CD14-positive monocyte (primary cell): ENCODE measurements around the gene ABCC4. TPM values are rescaled to one million over a fixed set of nuclear protein-coding genes. Genes with fewer than 3 reads are reported as not detected.

Experiments
- DNase-seq, 3 donors: peaks; one replicate each; pipeline ENCODE4 v3.0.0-alpha.2; 2011 to 2022
- H2AFZ ChIP-seq: 2 replicates; pipeline ENCODE4 v1.6.0; 2012; ENCODE audit warnings: mild to moderate bottlenecking, low read depth, low read length, inconsistent platforms; ENCODE audit not compliant: insufficient read depth, poor library complexity, severe bottlenecking
- H3K27ac ChIP-seq, 2 donors: 1 replicate in 1 of 2; 2 replicates in 1 of 2; pipeline ENCODE4 v1.5.1; 2012 to 2013; ENCODE audit warnings: low read length in 2 of 2, control low read depth in 1 of 2, inconsistent platforms in 1 of 2, low read depth in 1 of 2, mild to moderate bottlenecking in 1 of 2
- H3K27me3 ChIP-seq, 2 donors: one replicate each; pipeline versions ENCODE4 v1.6.0 to v1.6.1; 2011 to 2013; ENCODE audit warnings: low read length in 2 of 2; ENCODE audit not compliant: control insufficient read depth in 2 of 2, insufficient read depth in 2 of 2
- H3K36me3 ChIP-seq, 2 donors: replicated peaks in 1 of 2; 1 replicate in 1 of 2; 2 replicates in 1 of 2; pipeline versions ENCODE4 v1.5.1 to v1.6.1; 2012 to 2013; ENCODE audit warnings: low read length in 2 of 2, control low read depth in 1 of 2, inconsistent platforms in 1 of 2, mild to moderate bottlenecking in 1 of 2; ENCODE audit not compliant: insufficient read depth in 2 of 2, control insufficient read depth in 1 of 2
- H3K4me1 ChIP-seq, 2 donors: 1 replicate in 1 of 2; 2 replicates in 1 of 2; pipeline versions ENCODE4 v1.5.1 to v1.6.1; 2012 to 2013; ENCODE audit warnings: low read length in 2 of 2, control low read depth in 1 of 2, inconsistent platforms in 1 of 2, mild to moderate bottlenecking in 1 of 2, moderate library complexity in 1 of 2; ENCODE audit not compliant: insufficient read depth in 2 of 2, control insufficient read depth in 1 of 2
- H3K4me2 ChIP-seq: replicated peaks from 2 replicates; pipeline ENCODE3; 2012; ENCODE audit warnings: low read length, moderate library complexity, mild to moderate bottlenecking; ENCODE audit not compliant: poor library complexity, severe bottlenecking; ENCODE audit errors: extremely low read depth
- H3K4me3 ChIP-seq, 3 experiments: fragments of 200-600 bp in 1 of 3; sonication (generic) in 1 of 3; replicated peaks in 1 of 3; 1 replicate in 2 of 3; 2 replicates in 1 of 3; pipeline ENCODE4 v1.5.1; 2011 to 2013; ENCODE audit warnings: low read length in 3 of 3, mild to moderate bottlenecking in 3 of 3, control low read depth in 2 of 3, low read depth in 2 of 3, inconsistent platforms in 1 of 3, moderate library complexity in 1 of 3
- H3K79me2 ChIP-seq: 2 replicates; pipeline ENCODE4 v1.6.0; 2012; ENCODE audit warnings: mild to moderate bottlenecking, control low read depth, inconsistent platforms, low read length, moderate library complexity; ENCODE audit not compliant: insufficient read depth
- H3K9ac ChIP-seq: 2 replicates; pipeline ENCODE4 v1.6.0; 2017; ENCODE audit warnings: low read length, mild to moderate bottlenecking; ENCODE audit not compliant: insufficient read depth, poor library complexity, severe bottlenecking
- H3K9me3 ChIP-seq, 2 donors: replicated peaks in 1 of 2; 1 replicate in 1 of 2; 2 replicates in 1 of 2; pipeline versions ENCODE4 v1.5.1 to v1.6.1; 2012 to 2013; ENCODE audit warnings: low read length in 2 of 2, control low read depth in 1 of 2; ENCODE audit not compliant: control insufficient read depth in 1 of 2, insufficient read depth in 1 of 2
- H4K20me1 ChIP-seq: 2 replicates; pipeline ENCODE4 v1.6.0; 2012; ENCODE audit warnings: mild to moderate bottlenecking, low read length, control low read depth, moderate library complexity; ENCODE audit not compliant: insufficient read depth
- H3K27ac Mint-ChIP-seq, 7 donors: one replicate each; pipeline ENCODE4 v1.8.0; 2020; ENCODE audit warnings: mild to moderate bottlenecking in 7 of 7, mixed read lengths in 7 of 7, moderate library complexity in 6 of 7, inconsistent platforms in 2 of 7
- H3K27me3 Mint-ChIP-seq, 3 donors: one replicate each; pipeline ENCODE4 v1.8.0; 2021 to 2022; ENCODE audit warnings: low read depth in 3 of 3, mild to moderate bottlenecking in 3 of 3, mixed read lengths in 3 of 3, moderate library complexity in 3 of 3, inconsistent platforms in 1 of 3
- H3K36me3 Mint-ChIP-seq, 2 donors: one replicate each; pipeline ENCODE4 v1.8.0; 2020; ENCODE audit warnings: mixed read lengths in 2 of 2, inconsistent platforms in 1 of 2, mild to moderate bottlenecking in 1 of 2
- H3K4me1 Mint-ChIP-seq: one replicate; pipeline ENCODE4 v1.8.0; 2020; ENCODE audit warnings: mild to moderate bottlenecking, mixed read lengths
- H3K4me3 Mint-ChIP-seq, 2 donors: one replicate each; pipeline ENCODE4 v1.8.0; 2020; ENCODE audit warnings: mild to moderate bottlenecking in 2 of 2, mixed read lengths in 2 of 2, moderate library complexity in 1 of 2
- H3K9me3 Mint-ChIP-seq, 7 donors: one replicate each; pipeline ENCODE4 v1.8.0; 2020 to 2022; ENCODE audit warnings: mixed read lengths in 7 of 7, mild to moderate bottlenecking in 6 of 7, moderate library complexity in 6 of 7, inconsistent platforms in 2 of 7
- WGBS: methylation state at CpG from one replicate; pipeline ENCODE4 v1.1.5; 2013; ENCODE audit warnings: missing lambda C conversion rate; ENCODE audit not compliant: insufficient coverage; 5-methylcytosine and 5-hydroxymethylcytosine counted together
- intact Hi-C, 2 donors: fragments of 100-400 bp; cut with micrococcal nuclease; formaldehyde crosslinking; loops; one replicate each; pipeline versions ENCODE4 v1.15.0 to v1.15.1; 2023
- polyA plus RNA-seq, 3 donors: library from polyadenylated mRNA; depleted of rRNA in 1 of 3; unstranded in 2 of 3; stranded (reverse) in 1 of 3; fragments of 300-500 nt in 2 of 3; fragments of >200 nt in 1 of 3; fragmentation: Illumina TruSeq in 2 of 3; gene quantifications; 1 replicate in 2 of 3; 2 replicates in 1 of 3; pipeline ENCODE4 v1.2.3, GENCODE V29; 2012 to 2021
- TF ChIP-seq, protein P1 (sequence below): fragments of 200-600 bp; IDR thresholded peaks from one replicate; pipeline ENCODE4 v1.8.0; 2022; ENCODE audit warnings: antibody characterized with exemption, mild to moderate bottlenecking

ABCC4 gene
- polyA plus RNA-seq, 3 donors: 0.96 to 2.5 (median 1.7) TPM

DNA sequence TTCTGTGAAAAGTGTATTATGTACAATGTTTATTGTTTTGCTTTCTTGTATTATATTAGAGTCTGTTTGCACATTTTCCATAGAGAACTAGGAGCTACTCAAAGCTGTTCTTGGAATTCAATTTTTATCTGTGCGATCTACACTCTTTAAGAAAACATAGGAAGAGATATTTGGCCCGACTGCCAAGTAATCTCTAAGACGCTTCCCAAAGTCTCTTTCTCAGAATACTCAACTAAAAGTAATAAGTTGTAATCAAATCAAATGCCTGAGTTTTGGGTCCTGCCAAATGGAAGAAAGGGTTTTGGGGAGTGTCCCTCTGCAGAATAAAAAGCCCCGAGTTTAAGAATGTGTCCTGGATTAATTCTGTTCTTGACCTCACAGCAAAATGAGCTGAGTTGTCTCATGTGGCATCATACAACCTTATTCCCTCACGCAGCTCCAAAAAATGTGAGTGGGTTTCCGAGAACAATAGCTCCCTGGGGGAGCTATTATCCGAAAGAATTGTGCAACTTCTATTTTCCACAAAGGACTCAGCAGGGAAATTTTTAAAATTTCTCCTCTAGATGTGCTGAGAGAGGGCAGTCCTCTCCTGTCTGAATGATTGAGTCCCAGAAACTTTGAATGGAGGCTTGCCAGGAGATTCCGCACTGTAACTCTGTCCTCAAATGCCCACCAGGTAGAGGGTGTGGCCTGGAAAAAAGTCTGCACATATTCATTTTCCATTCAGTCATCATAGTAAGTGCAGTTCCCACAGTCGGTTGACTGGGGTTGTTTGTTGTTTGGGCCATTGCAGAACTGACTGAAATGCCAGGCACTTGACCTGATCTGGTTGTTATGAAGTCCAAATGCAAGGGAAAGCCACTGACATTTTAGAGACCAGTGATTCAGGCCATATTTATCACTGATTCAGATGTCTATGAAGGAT, 309.0 kb downstream of the ABCC4 start:
- intact Hi-C loops: no loop called here
- H3K4me3 ChIP-seq: no peak overlapping the region

DNA sequence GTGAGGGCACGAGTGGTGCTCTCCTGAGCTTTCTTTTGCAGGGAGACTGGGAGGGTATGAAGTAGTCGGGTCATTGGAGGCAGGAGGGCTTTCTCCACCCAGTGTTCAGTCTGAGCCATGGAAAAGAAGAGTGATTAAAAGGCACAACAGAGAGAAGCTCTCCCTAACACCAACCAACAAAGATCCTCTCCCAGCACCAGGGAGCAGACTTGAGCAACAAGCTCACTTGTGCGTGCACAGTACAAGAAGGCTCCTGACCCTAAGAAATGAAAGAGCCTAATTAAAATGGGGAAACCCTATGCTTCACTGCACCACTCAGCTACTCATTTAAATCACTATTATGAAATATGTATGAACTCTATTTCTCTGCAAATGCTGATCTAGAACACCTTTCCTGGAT, 312.6 kb downstream of the ABCC4 start:
- no peaks in the 10 kb centered on the region for H3K9me3 ChIP-seq
- TF ChIP-seq, protein P1, sequence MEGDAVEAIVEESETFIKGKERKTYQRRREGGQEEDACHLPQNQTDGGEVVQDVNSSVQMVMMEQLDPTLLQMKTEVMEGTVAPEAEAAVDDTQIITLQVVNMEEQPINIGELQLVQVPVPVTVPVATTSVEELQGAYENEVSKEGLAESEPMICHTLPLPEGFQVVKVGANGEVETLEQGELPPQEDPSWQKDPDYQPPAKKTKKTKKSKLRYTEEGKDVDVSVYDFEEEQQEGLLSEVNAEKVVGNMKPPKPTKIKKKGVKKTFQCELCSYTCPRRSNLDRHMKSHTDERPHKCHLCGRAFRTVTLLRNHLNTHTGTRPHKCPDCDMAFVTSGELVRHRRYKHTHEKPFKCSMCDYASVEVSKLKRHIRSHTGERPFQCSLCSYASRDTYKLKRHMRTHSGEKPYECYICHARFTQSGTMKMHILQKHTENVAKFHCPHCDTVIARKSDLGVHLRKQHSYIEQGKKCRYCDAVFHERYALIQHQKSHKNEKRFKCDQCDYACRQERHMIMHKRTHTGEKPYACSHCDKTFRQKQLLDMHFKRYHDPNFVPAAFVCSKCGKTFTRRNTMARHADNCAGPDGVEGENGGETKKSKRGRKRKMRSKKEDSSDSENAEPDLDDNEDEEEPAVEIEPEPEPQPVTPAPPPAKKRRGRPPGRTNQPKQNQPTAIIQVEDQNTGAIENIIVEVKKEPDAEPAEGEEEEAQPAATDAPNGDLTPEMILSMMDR: no peak
- no peaks in the 10 kb centered on the region for H3K36me3 Mint-ChIP-seq
- H3K9me3 Mint-ChIP-seq: peaks cover 0 to 2% (median 0%) of the 10 kb centered on the region in 7 donors
- no peak for DNase-seq
- H3K4me3 Mint-ChIP-seq: no peak overlapping the region
- no peak overlapping the region for H3K27ac ChIP-seq
- peaks cover 0 to 6% (median 5%) of the 10 kb centered on the region in 3 donors for H3K27me3 Mint-ChIP-seq
- no peaks in the 10 kb centered on the region for H3K79me2 ChIP-seq
- WGBS: no CpG with 5 or more reads among the region's 3 CpGs
- H3K36me3 ChIP-seq: no peaks in the 10 kb centered on the region
- no peak overlapping the region for H3K9ac ChIP-seq
- H4K20me1 ChIP-seq: no peaks in the 10 kb centered on the region
- H3K4me1 ChIP-seq: no peaks in the 10 kb centered on the region
- no peak overlapping the region for H3K4me3 ChIP-seq
- intact Hi-C loops: no loop called here
- H3K27me3 ChIP-seq: no peaks in the 10 kb centered on the region
- no peak overlapping the region for H3K27ac Mint-ChIP-seq
- no peak overlapping the region for H3K4me2 ChIP-seq
- no peaks in the 10 kb centered on the region for H3K4me1 Mint-ChIP-seq
- H2AFZ ChIP-seq: no peak overlapping the region

More for the DNA sequence above, 309.0 kb downstream of the ABCC4 start:
- TF ChIP-seq, protein P1: no peak
- peaks cover 0 to 4% (median 2%) of the 10 kb centered on the region in 7 donors for H3K9me3 Mint-ChIP-seq
- WGBS: 100% methylated on average over 1 of the region's 9 CpGs
- Histone ChIP-seq H3K36me3 (no peaks in the 10 kb centered on the region), H3K9ac (no peak overlapping the region), H3K27ac (no peak overlapping the region), H3K4me1 (no peaks in the 10 kb centered on the region), H3K4me2 (no peak overlapping the region), H3K27me3 (no peaks in the 10 kb centered on the region), H3K9me3 (no peaks in the 10 kb centered on the region), H4K20me1 (no peaks in the 10 kb centered on the region), H2AFZ (no peak overlapping the region), H3K79me2 (no peaks in the 10 kb centered on the region)
- H3K27me3 Mint-ChIP-seq: peaks cover 2 to 7% (median 6%) of the 10 kb centered on the region in 3 donors
- H3K4me1 Mint-ChIP-seq: no peaks in the 10 kb centered on the region
- no peaks in the 10 kb centered on the region for H3K36me3 Mint-ChIP-seq
- H3K4me3 Mint-ChIP-seq: no peak overlapping the region
- H3K27ac Mint-ChIP-seq: no peak overlapping the region
- no peak for DNase-seq
